GM21529 (cell line): ENCODE data around the gene SMAD4.
"Not testable (repeated sequence)": the region's sequence is repeated elsewhere in the genome, so short reads cannot be mapped to it uniquely, and the experiment has no call there.

Experiments used
- ATAC-seq: cut with Tn5 transposase; IDR thresholded peaks from one replicate; pipeline ENCODE4 v1.9.1; 2021; ENCODE audit not compliant: unreplicated experiment

The SMAD4 gene

DNA sequence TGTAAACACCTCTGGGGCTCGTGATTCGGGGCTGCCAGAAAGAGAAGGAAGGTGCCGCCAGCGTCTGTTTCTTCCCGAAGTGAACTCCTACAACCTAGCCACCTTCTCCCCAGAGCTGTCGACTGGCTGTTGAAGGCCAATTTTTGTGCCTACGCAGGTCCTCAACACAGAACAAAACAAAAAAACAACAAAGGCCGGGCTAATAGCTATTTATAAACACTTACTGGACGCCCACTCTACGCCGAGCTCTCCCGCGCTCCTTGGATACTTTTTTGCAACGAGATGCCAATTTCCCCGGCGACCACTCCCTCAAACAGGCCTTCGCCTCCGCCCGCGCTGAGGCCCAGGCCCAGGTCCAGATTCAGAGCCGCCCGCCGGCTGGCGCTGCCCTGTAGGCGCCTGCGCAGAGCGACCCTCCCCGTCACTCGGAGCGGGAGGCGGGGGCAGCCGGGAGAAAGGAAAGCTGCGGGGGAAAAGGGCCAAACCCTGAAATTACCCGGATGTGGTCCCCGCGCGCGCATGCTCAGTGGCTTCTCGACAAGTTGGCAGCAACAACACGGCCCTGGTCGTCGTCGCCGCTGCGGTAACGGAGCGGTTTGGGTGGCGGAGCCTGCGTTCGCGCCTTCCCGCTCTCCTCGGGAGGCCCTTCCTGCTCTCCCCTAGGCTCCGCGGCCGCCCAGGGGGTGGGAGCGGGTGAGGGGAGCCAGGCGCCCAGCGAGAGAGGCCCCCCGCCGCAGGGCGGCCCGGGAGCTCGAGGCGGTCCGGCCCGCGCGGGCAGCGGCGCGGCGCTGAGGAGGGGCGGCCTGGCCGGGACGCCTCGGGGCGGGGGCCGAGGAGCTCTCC, at the start of gene SMAD4:
Gene SMAD4, plus strand, starts transcription at position 520 of the 843 bp plus-strand sequence. CDS start 16,834 bp downstream, outside the sequence.
- peak; percentile 63 for ATAC-seq

DNA sequence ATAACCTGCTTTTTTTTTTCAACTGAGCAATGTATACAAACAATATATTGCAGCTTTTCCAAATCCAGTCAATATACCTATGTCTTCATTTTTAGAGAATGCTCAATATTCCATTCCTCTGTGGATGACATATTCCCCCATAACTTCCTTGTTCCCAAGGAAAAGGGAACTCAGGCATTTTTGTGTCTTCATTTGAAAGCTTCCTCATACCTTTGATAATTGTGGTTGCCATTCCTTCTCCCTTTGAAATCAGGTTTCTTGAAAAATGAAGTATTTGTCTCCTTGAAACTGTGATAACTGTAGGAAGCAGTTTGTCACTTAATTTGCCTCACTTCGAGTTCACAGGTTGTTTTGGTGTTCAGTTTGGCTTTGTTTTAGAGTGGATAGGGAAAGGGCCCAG, 48.6 kb upstream of the SMAD4 start:
- ATAC-seq, result no peak

DNA sequence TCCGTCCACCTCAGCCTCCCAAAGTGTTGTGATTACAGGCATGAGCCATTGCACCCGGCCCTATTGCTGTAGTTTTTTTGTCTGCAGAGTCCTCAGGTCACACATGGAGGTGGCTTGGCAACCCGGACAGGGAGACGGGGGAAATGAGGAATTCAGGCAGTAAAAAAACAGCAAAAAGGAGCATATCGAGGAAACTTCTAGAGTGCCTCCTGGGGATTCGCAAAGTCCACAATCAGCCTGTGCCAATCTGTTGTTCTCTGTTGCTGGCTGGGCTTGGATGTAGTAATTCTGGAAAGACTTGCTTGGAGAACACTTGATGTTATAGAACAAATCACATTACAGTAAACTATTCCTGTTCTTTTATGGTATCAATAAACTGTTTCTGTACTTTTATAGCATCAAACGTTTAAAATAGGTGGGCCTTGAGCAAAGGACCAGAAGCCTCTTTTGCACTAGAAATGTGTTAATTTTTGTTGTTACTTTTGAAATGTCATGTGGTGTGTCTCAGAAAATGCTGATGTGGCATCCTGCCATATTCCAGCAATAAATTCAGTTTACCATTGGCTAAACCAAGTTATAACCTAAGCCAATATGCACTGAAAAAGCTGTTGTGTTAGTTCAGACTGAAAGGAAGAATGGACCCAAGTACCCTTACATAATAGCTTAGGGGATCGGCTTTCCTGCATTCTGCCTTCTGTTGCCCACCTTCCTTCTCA, 47.8 kb upstream of the SMAD4 start:
- ATAC-seq, result no peak

DNA sequence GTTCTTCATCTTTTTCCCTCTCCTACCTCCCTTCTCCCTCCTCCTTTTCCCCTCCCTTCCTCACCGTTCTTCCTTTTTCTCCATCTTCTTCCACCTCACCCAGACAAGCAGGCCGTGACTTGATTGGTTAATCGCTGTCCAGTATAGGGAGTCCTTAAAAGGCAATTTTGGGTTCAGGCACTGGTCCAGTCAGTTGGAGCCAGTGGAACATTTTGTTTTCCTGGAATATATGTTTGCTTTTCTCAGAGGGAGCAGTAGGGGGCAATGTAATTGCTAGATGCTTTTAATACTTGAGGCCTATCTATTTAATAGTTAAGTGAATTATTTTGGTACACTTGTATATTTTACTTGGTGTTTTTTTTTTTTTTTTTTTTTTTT, 47.2 kb upstream of the SMAD4 start:
- no peak for ATAC-seq

DNA sequence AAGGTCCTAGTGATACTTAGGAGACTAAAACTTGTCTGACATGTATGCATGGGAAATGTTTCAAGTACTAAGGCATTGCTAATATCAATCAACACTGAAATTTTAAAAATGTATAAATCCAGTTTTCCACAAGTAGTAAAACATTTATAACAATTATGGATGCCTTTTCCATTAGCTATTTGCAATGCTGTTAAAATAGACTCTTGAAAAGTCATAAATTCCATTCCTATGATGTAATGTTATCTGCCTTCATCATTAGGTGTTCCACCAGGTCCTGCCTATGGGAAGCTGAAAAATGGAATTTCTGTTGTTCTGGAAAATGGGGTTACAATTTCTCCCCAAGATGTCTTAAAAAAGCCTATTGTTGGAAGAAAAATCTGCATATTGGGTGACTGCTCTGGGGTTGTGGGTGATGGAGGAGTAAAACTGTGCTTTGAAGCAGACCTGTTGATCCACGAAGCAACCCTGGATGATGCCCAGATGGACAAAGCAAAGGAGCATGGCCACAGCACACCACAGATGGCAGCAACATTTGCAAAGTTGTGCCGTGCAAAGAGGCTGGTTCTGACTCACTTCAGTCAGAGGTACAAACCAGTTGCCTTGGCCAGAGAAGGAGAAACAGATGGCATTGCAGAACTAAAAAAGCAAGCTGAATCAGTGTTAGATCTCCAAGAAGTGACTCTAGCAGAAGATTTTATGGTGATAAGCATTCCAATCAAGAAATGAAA, 43.5 kb upstream of the SMAD4 start:
- no peak for ATAC-seq

DNA sequence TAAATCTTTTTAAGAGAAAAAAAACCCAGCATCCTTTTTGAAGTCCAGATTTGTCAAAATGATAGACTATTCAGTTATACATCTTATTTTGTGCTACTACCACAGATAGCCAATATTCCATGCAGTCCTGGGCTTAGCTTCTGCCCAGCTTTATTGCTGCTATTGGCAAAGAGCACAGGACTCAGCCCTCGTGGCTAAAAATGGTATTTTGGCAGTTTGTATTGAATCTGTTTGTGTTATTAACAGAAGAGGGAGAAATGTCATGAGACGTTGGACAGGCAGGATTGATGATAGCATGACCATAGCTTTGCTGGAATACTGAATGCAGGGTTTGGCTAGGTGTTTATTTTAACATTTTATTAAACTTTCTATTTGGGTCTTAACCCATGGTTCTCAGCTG, 42.8 kb upstream of the SMAD4 start:
- ATAC-seq, result no peak

DNA sequence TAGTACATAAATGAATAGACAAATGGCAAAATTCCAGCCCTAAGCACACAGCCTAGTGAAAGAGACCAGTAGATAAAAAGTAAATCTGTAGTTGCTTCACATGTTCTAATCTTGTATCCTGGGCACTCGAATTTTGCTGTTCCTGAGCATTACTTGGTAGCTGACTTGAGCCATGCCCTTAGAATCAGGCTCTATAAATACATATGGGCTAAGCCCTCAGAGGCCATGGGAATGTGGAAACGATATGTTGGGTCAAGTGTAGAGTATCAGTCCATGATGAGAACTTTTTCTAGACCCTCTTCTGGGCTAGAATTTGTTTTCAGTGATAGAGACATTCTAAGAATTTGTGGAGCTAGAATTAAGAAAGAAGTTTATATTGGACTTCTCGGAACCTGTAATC, 40.3 kb upstream of the SMAD4 start:
- ATAC-seq, result no peak

DNA sequence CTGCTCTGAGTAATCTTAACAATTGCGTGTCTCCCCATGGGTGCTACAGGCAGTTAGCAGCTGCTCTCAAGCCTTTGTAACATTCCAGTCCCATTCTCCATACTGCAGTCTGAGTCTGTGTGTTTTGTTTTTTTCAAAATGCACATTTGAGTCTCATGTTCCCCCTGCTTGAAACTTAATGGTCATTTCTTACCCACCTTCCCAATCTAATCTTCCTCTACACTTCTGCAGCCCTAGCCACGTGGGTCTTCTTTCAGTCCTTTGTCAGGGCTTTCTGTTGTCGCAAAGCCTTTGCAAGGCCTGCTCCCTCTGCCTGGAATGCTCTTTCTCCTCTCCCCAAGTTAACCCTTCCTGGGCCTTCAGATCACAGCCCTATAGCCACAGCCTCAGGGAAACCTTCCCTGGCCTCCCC, 37.7 kb upstream of the SMAD4 start:
- ATAC-seq, result no peak

DNA sequence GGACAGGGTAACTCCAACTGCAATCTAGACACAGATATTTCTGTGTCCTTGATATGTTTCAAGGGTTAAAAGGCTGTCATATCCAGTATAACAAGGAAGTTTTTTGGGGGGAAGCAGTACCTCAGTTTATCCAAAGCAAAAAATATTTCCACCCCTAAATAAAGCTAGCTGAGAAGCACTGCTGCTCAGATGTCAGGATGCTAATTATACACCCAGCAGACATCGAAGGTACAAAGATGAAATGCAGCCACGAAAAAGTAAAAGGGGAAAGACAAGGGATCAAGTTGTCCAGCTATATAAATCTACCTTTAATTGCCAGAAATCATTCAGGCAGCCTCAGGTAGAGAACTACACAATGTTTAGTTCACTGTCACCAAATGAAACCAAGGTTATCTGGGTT, 36.0 kb upstream of the SMAD4 start:
- ATAC-seq, result no peak

DNA sequence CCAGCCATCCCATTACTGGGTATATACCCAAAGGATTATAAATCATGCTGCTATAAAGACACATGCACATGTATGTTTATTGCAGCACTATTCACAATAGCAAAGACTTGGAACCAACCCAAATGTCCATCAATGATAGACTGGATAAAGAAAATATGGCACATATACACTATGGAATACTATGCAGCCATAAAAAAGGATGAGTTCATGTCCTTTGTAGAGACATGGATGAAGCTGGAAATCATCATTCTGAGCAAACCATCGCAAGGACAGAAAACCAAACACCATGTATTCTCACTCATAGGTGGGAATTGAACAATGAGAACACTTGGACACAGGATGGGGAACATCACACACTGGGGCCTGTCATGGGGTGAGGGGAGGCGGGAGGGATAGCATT, 26.8 kb upstream of the SMAD4 start:
- not testable (repeated sequence) for ATAC-seq

DNA sequence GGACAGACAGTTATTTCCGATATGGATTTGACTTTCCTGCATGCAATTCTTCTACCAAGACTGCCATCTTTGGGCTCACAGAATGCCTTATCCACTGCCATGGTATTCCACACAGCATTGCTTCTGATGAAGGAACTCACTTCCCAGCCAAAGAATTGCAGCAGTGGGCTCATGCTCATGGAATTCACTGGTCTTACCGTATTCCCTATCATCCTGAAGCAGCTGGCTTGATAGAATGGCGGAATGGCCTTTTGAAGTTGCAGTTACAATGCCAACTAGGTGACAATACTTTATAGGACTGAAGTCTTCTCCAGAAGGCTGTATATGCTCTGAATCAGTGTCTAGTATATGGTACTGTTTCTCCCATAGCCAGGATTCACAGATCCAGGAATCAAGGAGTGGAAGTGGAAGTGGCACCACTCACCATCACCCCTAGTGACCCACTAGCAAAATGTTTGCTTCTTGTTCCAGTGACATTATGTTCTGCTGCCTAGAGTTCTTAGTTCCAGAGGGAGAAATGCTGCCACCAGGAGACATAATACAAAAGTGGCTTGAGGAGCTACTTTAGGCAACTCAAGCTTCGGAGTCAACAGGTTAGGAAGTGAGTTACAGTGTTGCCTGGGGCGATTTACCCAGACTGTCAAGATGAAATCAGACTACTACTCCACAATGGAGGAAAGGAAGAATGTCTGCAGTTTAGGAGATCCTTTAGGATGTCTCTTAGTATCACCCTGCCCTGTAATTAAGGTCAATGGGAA, 23.8 kb upstream of the SMAD4 start:
- ATAC-seq, result no peak

DNA sequence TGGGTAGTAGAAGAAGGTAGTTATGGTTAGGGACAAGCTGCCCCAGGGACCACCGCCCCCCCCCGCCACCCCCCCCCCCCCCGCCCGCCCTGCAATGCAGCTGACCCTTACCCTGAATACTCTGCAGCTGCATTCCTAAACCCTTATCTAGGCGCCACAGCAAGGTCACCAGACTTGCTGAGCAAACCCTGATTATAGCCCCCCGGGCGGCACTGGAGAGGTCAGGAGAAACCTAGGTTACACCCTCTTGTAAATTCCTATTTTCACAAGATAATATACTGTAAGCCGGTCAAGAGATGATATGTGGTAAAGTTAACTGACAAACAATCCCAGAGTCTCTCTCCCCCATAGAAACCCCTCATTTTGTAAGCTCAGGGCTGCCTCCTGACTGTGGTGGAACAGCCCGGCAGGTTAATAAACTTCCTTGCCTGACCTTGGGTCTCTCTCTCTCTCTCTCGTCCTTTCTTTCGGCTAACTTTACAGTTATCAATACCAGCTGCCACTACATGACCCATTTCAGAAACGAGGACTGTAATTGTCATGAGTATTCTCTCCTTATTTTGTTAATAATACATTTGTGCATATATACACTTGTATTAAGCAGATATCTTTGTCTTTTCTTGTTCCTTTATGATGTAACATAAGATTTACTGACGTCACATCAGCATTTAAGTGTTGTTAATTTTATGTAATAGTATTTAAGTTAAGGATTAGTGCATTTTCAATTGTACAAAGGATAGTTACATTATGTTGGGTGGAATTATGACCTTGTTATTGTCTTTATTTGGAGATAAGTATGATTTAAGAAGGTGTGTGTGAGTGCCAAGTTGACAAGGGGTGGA, 22.8 kb upstream of the SMAD4 start:
- no peak for ATAC-seq

DNA sequence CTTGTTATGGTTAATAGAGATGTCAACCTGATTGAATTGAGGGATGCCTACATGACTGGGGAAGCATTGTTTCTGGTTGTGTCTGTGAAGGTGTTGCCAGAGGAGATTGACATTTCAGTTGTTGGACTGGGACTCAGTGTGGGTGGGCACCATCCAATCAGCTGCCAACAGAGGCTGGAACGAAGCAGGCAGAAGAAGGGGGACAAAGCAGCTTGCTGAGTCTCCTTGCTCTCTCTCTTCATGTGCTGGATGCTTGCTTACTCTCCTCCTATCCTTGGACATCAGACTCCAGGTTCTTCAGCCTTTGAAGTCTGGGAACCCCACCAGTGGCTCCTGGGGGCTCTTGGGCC, 22.2 kb upstream of the SMAD4 start:
- no peak for ATAC-seq

DNA sequence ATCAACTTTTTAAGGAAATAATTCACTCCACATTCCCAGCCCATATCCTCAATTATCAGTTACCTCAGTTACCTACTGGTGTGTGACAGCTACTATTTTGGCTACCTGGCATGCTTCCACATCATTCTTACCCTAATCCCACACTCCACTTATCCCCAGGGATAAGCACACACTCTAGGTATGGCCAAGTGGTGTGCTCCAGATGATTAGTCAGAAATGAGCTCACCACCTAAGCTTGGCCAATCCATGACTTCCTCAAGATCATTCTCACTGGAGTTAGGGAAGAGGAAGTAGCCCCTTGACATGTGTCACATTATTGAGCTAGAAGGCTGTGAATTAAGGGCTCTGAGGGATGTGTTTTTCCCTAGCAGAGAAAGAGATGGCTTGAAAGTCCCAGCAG, 20.9 kb upstream of the SMAD4 start:
- no peak for ATAC-seq

DNA sequence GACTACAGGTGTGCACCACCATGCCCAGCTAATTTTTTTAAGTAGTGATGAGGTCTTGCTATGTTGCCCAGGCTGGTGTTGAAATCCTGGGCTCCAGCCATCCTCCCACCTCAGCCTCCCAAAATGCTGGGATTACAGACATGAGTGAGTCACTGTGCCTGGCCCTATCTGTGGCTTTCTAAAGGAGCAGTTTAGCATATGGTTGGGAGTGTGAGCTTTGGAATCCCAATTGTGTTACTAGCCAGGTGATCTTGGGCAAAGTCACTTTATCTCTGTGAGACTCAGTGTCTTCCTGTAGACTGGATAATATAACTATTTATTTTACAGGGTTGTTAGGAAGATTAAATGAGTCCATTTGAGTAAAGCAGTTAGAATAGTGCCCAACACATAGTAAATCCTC, 19.8 kb upstream of the SMAD4 start:
- ATAC-seq, result no peak

DNA sequence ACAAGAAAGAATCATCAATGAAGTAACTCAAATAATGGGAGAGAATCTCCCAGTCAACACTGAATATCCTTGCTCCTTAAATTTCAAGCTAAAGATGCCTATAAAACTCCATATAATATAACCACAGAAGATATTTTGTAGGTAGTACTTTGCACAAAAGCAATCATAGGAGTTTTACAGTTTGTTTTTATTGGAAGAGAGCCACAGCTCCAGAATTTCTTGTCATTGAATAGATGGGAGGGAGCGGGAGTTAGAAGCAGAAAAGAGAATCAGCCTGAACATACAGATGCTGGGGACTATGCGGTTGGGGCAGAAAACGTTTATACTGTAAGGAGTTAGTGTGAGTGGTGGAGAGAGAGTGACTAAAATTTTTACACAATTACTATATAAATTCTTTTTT, 18.3 kb upstream of the SMAD4 start:
- ATAC-seq, result no peak

DNA sequence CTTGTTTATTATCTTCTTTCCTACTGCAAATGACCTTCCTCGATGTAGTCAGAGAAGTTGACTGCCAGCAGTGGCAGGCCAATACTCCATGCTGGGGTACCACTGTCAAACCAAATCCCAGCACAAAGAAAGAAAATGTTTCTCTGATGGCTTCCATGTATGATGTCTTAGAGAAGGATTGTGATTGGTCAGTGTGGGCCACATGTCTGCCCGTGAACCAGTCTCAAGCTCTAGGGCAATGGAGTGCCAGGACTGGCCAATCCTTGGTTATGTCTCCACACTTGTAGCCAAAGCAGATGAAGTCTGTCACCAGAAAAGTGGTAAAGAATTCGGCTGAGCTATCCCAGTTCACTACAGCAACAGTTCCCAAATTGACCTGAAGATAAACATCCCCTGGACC, 17.6 kb upstream of the SMAD4 start:
- ATAC-seq, result no peak

DNA sequence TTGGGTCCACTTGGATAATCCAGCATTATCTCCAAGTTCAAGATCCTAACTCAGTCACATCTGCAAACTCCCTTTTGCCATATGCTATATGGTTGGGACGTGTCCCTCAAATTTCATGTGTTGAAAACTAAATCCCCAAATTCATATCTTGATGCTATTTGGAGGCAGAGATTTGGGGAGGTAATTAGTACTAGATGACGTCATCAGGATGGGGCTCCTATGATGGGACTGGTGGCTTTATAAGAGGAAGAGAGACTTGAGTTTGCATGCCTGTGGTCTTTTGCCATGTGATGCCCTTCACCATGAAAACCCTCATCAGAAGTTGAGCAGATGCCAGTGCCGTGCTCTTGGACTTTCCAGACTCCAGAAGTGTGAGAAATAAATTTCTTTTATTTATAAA, 16.8 kb upstream of the SMAD4 start:
- ATAC-seq, result no peak

DNA sequence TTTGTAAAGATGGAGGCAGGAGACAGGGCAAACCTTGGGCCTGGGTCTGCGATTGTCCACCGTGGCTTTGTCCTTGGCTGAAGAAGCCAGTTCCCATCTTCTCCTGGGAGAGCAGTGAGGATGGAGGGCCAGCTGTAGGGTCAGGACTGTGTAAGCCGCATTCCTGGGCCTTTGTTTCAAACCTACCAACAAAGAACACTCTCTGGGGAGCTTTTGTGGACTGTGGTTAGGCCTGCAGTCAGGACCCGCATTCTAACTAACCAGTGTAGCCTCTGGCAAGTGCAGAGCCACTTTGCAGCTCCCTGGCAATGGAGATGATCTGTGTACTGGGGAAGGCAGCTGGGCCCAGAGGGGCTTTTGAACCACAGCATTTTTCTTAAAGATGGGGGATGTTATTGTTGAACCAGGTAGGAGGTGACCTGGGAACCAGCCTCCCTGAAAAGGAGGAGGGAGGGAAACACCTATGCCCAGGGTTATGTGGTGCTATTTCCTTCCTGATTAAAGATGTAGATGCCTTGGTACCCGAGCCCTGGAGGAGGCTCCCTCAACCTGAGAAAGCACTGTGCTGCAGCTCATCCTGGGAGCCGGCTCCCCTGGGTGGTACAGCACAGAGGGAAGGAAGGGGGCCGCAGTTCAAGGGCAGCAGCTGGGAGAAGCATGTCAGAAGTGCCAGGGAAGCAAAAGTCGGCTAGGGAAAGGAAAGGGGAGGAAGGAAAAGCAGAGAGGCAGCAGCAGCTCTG, 12.7 kb upstream of the SMAD4 start:
- no peak for ATAC-seq

DNA sequence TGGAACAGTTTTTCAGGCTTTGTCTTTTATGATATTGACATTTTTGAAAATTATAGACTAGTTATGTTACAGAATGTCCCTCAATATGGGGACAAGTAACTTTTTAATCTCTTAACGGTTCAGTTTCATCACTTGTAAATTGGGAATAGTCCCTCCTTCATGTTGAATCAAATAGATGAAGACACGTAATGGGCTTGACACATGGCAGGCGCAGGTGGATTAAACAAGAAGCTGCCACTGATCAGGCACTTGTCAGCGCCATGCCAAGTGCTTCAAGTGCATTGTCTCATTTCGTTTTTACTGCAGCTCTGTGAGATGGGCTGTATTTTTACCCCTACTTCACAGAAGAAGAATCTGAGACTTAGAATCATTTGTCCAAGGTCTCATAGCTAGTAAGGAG, 9.5 kb upstream of the SMAD4 start:
- ATAC-seq, result no peak
